GM18867 (cell line): ENCODE measurements around the gene SPP2.

ENCODE experiments used
- ATAC-seq: cut with Tn5 transposase; IDR thresholded peaks from one replicate; pipeline ENCODE4 v1.9.1; 2021; ENCODE audit warnings: mild to moderate bottlenecking, moderate library complexity; ENCODE audit not compliant: unreplicated experiment

SPP2 gene

DNA sequence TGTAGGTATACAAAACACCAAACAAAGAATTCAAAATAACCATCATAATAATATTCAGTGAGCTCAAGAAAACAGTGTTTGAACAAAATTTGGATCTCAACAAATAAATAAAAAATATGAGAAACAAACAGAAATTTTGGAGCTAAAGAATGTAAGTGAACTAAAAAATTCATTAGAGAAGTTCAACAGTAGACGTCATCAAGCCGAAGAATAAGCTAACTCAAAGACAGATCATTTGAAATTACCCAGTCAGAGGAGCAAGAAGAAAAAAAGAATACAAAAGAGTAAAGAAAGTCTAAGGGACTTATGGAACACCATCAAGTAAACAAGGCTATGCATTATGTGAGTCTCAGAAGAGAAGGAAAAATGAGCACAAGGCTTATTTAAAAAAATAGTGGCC is 16.6 kb upstream of the SPP2 start:
- no peak for ATAC-seq

DNA sequence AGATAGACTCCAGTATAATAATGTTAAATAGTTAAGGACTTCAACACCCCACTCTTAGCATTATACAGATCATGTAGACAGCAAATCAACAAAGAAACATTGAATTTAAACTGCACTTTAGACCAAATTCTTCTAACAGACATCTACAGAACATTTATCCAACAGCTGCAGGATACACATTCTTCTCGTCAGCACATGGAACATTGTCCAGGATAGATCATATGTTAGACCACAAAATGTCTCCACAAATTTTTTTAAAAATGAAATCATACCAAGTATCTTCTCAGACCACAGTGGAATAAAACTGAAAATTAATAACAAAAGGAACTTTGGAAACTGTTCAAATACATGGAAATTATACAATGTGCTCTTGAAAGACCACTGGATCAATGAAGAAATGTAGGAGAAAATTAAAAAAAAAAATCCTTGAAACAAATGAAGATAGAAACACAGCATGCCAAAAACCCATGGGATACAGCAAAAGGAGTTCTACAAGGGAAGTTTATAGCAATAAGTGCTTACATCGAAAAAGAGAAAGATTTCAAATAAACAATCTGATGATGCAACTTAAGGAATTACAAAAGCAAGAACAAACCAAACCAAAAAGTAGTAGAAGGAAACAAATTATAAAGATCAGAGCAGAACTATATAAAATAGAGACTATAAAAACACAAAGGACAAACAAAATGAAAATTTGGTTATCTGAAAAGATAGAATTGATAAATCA is 12.3 kb upstream of the SPP2 start:
- ATAC-seq: no peak

DNA sequence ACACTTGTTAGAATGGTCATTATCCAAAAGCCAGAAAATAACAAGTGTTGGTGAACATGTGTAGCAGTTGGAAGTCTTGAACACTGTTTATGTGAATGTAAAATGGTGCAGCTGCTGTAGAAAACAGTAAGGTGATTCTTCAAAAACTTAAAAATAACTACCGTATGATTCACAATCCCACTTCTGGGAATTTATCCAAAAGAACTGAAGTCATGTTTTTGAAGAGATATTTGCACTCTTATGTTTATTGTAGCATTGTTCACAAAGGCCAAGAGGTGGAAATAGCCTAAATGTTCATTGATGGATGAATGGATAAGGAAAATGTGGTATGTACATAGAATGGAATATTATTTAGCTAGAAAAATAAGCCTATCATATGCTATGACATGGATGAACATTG is 6.3 kb upstream of the SPP2 start:
- no peak for ATAC-seq

DNA sequence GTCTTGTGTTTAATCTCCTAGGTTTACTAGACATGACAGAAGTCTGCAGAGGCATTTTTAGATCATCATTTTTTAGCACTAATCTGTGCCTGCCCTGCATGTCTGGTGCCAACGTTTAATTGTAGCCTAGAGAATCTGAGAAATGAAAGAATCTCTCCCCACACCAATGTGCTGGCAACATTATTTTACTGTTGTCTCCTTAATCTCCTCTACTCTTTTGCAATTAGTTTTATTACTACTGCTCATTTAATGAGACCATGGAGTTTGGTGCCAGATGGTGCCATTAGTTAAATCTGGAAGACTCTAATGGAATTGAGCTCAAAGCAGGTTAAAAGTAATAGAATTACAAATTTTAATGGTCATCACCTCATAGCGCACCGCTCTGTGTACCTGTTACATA is 4.0 kb upstream of the SPP2 start:
- ATAC-seq: no peak

DNA sequence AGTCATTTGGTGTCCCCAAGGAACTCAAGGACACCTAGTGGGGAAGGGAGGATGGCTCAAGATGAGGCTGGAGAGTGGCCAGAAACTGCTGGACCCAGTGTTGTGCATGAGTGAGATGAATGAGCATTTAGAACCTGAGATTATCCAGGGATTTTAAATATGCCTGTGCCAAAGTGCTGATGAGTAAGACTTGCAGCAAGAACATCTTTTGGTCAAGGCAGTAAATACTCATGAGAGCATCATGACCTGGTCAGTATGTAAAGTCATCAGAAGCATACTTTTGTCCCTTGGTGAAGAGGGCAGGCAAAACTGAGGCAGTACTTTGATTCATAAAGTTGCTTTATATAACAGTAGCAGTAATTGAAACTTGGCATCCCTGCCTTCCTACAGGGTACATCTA is 3.1 kb upstream of the SPP2 start:
- ATAC-seq: no peak

DNA sequence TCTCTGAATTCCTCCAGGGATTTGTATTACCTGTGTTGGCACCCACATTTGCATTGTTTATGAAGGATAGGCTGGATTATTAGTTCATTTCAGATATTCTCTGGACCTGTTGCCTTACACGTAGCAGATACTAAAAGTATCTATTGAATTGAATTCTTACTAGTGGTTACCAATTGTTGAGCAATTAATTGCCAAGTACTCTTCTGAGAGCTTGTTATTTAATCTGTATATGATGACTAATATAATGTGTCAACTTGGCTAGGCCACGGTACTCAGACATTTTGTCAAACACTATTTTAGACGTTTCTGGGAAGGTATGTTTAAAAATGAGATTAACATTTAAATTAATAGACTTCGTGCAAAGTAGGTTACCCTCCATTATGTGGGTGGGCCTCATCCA is 2.5 kb upstream of the SPP2 start:
- ATAC-seq: no peak

DNA sequence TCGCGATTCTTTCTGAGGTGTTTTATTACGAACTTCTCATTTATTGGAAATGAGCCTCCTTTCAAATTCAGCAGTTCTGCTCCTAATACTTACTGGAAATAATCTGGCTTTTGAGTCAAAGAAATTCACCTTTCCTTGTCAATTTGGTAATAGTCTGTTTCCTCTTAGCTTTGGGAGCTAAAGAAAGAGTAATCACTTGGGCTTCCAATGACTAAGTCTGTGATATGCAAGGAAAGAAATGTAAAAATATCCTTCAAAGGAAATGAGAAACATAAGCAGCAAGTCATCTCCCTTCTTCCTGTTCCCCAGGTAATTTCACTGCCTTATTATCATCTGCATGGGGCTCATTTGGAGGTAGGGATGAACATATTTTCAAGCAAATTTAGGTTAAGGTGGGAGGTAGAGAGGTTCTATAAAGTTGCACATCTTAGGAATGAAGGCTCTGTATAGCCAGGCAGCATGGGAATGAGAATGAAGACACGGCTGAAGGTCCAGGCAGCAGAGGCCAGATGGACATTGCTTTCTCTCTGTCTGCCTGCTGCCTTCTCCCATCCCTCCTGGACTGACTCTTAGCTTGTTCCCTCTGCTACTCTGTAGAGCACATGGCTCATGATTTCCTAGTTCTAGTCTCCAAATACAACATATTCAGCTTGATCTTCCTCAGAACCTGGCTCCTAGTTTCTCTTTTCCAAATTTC is 1.0 kb downstream of the SPP2 start:
- no peak for ATAC-seq

DNA sequence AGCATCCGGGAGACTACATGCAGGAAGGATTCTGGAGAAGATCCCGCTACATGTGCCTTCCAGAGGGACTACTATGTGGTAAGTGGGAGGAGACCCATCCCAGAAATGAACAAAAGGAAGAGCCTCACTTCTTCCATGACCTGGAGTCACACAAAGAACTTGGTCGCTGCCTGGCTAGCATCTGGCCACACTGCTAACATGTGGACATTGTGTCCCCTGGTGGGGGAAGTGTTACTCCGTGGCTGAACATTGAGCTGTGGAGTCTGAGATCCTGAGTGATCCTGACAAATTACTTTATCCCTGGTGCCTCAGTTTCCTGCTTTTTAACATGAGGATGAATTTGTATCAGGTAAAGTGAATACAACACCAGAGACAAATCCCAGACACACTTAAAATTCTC is 8.4 kb downstream of the SPP2 start:
- no peak for ATAC-seq

DNA sequence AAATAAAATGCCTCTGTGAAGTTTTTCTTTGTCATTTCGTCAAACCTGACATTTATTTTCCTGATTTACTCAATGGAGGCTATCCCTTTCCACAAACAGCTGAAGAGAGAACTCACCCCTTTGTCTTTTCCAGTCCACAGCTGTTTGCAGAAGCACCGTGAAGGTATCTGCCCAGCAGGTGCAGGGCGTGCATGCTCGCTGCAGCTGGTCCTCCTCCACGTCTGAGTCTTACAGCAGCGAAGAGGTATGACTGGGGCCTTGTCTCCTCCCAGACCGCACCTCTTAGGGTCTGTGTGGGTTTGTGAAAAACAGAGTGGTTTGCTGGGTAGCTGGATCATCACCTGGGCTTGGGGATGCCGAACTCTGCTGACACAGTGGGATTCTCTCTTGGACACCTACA is 9.7 kb downstream of the SPP2 start:
- ATAC-seq: no peak

DNA sequence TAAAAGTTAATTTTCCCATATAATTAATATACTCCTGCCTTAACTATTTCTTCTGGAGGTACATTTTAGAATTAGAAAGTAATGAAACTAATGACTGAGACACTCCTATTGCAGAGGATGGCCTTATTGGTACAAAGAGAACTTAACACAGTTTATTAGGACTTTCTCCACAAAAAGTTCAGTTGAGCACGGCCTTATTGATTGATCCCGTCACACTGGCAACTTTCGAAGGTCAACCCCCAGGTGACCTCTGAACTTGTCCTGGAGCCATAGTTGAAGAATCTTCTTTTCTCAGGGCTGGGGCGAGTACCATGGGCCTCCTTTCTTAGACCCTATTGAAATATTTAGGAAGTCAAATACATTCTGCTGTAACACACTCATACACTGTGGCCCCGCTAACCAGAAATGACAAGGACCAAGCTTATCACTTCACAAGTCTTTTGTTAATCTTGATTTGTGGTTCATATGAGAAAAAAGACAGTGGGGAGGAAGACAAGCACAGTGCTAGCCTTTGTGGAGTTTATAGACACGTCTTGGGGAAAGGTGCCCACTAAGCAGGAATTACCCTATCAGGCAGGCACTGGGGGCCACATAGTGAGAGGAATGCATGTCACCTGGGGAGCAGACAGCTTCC is 11.2 kb downstream of the SPP2 start:
- no peak for ATAC-seq

DNA sequence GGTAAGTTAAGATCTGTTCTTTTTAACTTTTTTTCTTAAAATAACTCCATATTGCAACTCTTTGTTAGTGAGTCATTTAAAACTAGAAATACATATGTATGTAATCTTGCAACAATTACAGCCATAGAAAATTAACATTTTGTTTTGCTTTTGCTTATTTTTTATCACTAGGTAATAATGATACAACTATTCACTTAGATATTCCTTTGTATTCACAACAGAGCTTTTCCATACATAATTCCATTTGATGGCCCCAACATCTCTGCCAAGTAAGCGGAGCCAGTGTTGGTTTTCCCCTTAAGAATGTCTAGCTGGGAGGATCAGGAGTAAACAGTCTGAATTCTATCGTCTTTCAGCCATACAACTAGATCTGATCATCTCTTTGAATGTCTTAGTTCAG is 16.1 kb downstream of the SPP2 start:
- ATAC-seq: no peak

DNA sequence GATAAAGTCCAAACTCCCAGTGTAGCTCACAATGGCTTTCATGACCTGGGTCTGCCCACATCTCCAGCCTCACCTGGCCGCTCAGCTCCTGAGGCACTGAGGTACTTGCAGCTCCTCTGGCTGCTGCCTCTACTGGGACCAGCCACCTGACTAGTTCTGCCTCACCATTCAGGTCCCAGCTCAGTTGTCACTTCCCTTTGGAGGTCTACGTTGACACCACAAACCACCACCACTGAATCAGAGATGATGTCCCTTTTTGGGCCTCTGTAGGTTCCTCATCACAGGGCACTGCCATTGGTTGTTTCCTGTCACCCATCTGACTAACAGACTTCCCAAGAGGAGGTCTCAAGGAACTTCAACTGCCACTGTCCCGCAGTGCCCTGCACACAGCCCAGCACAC is 21.2 kb downstream of the SPP2 start:
- ATAC-seq: no peak

DNA sequence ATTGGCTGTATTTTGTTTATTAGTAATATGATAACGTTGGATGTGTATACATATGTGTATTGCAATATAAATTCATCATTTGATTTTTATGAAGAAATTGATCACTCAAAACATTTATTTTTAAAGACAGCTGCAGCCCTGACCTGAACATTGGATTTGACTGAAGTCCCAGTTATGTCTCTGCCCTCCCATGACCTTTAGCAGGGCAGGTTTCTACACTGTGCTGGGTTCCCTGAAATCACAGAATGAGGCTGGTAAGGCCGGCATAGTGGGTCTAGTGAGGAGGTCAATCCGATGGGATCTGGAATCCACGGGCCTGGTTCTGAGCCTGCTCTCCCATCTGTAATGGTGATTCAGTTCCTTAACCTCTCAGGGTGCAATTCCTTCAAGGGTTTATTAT is 22.0 kb downstream of the SPP2 start:
- ATAC-seq: no peak

DNA sequence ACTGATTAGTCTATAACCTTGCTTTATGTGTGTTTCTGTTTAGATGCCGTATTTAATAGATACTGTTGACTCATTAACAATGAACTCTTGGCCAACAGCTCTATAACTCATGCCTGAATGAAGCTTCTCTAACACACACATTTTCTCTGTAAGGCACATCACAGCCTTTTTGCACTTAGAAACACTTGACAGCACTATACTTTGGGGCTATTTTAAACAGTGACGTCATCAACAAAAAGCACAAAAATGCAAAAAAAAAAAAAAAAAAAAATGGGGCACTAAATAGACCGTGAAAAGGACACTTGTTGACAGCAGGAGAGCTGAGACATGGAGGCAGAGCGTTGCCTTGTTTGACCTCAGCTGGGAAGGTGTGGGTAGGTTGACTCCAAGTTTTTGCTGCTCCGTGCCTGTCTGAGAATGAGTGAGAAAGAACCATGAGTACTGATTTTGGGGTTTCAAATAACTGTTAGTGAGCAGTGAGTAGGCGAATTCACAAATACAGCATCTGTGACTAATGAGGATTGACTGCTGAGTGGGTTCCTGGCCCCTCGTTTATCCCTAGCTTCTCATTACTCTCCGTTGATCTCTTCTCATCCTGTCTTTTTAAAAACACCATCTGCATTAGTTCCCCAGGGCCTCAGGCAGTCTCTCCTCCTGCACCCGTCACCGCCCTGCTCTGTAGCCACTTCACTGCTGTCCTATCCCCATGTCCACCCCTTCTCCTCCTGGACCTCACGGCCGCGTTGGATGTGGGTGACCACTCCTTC is 24.4 kb downstream of the SPP2 start:
- ATAC-seq: no peak

DNA sequence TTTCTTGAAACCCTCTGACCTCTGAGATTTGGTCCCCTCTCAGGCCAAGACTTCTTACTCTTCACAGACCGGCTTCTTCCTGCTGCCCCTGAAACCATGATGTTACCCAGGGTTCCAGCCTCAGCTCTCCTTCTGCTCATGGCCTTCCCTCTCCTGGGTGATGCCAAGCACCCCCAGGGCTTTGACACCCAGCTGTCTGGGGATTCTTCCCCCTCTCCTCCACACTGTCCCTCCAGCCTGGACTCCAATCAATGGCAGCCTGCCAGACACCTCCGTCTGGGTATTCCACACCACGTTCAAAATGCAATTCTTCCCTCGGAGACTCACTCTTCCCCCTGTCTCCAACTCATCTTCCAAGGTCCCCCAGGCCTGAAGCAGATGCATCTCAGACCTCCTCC is 25.0 kb downstream of the SPP2 start:
- ATAC-seq: no peak

DNA sequence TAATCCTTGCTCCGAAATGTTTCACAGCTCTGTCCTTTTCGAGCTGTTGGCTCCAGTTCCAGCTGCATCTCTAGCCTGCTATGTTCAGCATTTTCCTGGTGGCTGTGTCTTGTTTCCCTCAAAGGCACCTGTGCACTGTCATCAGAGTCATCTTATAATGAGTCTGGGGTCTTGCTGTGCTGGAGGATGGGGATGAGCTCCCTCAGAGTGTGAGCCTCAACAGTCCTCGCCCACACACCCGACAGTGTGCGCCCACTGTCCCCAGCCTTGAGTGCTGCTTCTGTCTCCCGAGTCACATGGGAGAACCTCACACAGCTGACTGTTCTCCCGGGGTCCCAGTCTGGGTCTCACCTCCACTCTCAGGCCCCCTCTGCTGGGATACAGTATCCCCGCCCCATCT is 25.4 kb downstream of the SPP2 start:
- no peak for ATAC-seq

DNA sequence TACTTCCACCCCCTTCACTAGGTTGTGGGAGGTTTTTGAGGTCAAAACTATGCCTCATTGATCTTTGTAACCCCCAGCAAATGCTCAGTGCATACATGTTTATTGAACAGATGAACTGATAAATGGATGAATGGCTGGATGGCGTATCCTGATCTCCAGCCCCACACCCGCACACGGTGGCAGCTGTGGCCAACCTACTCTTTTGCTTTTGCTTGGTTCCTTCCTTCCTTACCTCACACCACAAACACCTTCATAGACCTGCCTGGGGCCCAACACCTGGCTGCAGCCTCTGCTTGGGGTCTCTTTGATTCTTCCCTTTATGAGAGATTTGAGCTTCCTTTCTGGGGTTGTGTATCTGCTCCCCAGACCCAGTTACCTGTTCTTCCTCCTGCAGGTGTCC is 25.9 kb downstream of the SPP2 start:
- ATAC-seq: no peak

DNA sequence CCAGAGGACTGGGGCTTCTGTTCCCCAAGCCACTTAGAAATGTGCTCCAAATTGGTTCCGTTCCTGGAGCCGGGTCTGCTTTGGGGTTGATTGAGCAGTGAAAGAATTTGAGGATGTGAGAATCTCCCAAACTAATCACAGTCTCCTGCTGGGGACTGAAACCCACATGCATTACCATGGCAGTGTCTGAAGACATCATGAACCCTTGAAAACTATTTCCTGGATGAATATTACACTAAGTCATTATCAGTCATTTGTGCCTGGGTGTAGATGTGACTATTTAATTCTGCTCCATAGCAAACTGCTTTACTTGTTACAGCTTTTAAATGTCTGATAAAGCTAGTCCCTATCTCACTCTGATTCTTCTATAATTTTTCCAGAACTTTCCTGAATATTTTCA is 27.6 kb downstream of the SPP2 start:
- ATAC-seq: no peak

DNA sequence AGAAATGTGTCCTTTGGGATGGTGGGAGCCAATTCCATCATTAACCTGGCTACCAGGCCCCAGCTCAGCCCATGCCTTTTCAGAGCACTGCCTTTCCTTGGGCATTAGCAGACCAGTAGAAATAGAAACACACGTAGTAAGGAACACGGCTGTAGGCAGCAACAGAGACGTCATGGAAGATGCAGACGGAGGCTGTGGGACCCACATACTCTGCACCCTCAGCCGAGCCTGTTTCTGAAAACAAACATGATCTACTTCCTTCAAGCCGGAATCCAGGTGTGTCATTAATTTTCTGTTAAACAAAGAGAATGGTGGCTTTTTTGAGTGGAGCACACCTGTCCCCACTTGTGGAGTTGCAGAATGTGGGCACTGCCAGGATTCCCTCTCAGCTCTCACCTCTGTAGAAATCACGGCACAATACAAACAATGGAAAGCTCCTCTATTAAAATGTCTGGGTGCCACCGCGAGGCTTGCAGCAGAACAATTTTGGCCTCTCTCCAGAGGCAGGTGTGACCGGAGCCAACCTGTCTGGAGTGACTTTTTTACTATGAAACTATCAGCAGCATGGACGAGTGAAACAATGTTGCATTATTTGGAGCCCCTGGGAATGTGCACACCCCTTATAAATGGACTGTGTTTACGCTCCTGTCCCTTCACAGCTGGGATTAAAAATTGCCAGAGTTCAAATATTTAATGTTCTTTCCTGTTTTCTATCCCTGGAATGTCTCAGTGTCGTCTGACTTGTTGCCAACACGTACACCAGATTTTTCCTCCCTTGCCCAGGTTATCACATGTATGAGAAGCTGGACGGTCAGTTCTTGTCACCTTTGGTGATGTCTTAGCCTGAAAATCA is 31.7 kb downstream of the SPP2 start:
- no peak for ATAC-seq

DNA sequence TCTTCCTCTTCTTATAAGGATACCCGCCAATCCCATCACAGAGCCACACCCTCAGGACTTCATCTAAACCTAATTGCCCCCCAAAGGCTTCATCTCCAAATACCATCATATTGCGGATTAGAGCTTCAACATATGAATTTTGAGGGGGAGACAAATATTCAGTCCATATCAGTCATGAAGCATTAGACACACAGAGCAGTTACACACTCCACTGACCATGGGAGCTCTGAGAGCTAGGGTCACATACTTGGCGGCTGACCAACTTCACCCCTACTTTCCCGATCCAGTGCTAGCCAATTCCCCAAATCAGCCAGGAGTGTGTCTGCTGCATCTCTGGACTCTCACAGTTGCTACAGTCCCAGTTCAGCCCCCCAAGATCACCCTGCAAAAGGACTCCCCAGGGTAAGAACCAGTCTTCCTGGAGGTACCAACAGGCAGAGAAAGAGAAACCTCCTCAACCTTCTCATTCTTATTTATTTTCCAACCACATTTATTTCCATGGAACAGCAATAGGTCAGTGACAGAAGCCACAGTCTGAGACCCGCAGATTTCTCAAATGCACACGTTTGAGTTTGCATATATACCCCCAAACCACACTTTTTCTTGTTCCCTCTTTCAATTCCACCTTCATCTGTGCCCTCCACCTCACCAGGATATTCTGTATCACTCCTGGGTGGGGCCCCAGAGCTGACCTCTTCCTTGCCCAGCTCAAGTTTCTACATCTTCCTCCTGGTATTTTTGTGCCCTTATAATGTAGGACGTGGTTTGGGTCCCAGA is 33.3 kb downstream of the SPP2 start:
- no peak for ATAC-seq
